Iris pigment epithelial cell (primary cell): ENCODE data around the gene IL24.

ENCODE experiments used
- DNase-seq: peaks from one replicate; pipeline ENCODE4 v3.0.0-alpha.2; 2011; ENCODE audit warnings: low read depth

IL24 gene

DNA sequence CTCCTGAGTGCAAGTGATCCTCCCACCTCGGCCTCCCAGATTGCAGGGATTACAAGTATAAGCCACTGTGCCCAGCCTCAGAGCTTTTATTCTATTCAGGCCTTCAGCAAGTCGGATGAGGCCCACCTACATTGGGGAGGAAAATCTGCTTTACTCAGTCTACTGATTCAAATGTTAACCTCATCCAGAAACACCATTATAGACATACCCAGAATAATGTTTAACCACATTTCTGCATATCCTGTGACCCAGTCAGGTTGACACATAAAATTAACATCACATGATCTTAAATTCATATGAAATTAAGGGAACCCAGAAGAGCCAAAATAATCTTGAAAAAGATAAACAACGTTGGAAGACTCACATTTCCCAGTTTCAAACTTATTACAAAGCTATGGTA is 16.9 kb upstream of the IL24 start:
- DNase-seq: no peak

DNA sequence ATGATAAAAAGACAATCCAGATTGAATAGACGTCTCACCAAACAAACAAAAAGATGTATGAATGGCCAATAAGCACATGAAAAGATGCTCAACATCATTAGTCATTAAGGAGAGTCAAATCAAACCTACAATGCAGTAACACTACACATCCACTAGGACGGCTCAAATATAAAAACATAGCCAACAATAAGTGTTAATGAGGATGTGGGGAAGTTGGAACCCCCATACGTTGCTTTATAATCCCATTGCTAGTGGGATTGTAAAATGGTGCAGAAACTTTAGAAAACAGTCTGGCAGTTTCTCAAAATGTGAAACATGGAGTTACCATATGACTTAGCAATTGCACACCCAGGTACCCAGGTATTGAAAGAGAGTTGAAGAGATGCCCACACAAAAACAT is 14.7 kb upstream of the IL24 start:
- no peak for DNase-seq

DNA sequence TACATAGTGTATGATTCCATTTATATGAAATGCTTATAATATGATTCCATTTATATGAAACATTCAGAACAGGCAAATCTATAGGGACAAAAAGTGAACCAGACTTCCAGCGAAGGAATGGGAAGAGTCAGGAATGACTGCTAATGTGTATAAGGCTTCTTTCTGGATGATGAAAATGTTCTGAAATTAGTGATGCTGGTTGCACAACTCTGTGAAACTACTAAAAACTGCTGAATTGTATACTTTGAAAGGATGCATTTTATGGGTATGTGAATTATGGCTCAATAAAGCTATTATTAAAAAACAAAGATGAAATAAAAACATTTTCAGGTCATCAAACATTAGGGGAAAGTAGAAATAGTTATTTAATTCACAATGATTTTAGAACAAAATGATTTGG is 14.1 kb upstream of the IL24 start:
- no peak for DNase-seq

DNA sequence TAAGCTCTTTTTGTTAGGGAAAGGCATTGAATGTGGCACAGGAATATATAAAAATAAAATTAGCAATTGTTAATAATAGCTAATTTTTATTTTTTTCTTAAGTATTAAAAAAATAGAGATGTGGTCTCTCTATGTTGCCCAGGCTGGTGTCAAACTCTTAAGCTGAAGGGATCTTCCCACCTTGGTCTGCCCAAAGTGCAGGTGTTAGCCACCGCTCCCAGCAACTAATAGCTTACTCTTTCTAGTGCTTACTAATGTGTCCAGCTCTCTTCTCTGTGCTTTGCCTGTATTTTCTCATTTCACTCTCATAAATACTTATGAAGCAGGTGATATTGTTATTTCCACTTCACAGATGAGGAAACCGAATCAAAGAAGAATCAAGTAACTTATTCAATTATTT is 13.4 kb upstream of the IL24 start:
- DNase-seq: no peak

DNA sequence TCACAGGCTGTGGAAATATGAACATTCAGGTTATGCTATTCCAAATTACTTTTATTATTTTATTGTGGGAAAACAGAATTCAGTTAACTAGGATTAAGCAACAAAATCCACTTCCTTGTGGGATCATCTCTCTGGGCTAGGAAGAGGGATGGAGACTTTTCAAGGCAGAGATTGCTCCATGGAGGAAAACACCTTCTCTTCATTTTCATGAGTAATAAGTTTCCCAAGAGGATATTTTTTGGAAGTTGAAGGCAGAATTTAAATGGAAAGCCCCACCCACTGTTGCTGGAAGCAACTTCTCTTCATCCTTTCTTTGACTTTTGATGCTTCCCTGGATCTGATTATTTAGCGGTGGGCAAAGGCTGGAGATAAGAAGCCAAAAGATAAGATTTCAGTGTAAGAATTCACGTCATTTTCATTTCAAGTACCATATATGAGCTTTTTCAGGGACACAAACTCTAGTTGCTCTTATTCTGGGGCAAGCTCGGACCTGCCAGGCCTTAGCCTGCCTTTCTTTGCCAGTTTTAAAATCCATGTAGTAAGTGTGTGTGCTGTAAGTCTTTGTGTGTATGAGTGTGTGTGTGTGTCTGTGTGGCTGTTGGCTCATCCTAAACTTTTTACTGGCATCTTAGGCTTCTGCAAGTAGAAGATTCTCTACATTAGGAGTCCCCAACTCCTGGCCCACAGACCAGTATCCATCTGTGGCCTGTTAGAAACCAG is 11.7 kb upstream of the IL24 start:
- no peak for DNase-seq

DNA sequence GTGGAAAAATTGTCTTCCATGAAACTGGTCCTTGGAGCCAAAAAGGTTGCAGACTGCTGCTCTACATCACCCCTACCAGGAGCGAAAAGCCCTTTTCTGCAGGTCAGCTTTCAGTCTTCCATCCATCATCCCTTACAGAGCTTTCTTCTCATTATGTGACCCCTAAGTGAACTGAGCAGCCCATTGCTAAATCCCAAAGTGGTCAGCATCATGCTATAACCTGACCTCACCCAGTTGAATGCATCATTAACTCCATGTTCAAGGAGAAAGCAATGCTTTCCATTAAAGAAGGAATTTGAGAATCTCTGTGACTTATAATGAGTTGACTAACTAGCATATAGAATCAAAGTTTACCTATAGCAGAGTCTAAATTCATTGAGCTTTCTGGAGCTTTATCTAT is 10.4 kb upstream of the IL24 start:
- DNase-seq: peak; percentile 25

DNA sequence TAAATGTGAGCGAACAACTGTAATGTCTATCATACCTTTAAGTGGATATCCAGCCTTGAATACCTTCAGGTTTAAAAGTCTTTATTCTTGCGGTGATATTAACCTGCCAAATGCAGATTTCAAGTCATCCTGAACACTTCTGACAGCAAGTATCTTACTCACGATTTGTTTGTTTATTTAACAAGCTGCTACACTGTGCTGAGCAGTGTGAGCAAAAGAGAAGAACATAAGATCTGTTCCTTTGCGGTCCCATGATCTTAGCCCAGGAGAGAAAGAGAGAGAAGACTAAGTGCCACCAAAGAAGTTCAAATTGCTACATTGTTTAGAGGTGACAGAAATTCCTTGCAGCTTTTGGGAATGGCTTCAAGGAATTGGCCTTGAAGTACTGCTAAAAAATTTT is 9.5 kb upstream of the IL24 start:
- DNase-seq: peak; percentile 74

DNA sequence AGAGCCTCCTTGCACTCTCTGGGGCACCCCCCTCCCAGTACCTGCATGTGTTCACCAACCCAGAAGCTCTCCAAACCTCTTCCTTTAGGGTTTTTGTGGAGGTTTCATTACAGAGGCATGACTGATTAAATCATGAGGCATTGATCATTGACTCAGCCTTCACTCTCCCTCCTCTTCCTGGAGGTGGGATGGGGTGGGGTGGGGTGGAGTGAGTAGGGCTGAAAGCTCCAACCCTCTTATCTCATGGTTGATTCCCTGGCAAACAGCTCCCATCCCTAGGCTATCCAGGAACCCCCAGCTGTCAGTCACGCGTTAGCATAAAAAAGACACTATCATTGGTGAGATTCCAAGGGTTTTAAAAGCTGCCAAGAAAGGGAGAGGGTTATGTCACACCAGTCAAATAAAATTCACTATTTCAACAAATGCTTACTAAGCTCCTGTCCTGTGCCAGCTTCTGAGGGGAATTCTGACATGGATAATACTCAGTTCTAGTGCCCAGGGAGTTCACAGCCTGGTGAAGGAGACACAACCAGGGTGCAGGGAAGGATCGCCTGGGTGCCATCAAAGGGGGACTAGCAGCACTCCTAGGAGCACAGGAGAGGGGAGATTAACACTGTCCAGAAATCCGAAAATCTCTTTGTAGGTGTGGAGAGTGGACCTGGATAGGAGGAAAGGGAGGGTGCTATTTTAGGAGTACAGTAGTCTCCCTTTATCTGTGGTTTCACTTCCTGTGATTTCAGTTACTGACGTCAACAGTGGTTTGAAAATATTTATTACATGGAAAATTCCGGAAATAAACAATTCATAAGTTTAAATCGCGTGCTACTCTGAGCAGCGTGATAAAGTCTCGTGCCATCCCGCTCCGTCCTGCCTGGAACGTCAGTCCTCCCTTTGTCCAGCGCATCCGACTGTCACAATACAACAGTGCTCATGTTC is 6.8 kb upstream of the IL24 start:
- peak; percentile 83 for DNase-seq

DNA sequence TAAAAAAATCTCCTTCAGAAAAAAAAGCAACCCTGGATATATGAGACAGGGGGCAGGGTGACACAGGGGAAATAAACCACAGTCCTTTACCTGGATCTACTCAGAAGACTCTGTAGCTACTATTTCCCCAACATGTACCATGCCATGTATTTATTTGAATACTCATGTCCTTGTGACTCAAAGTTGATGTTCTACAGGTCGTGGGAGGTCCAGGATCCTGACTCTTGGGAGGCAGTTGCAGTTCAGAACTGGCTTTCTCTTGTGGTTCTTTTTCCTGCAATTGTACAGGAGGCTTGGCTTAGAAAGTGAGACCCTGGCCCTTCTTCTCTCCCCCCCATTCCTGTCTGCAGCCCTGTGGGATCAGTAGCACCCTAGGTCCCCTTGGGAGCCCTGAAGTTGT is 5.8 kb upstream of the IL24 start:
- peak; percentile 45 for DNase-seq

DNA sequence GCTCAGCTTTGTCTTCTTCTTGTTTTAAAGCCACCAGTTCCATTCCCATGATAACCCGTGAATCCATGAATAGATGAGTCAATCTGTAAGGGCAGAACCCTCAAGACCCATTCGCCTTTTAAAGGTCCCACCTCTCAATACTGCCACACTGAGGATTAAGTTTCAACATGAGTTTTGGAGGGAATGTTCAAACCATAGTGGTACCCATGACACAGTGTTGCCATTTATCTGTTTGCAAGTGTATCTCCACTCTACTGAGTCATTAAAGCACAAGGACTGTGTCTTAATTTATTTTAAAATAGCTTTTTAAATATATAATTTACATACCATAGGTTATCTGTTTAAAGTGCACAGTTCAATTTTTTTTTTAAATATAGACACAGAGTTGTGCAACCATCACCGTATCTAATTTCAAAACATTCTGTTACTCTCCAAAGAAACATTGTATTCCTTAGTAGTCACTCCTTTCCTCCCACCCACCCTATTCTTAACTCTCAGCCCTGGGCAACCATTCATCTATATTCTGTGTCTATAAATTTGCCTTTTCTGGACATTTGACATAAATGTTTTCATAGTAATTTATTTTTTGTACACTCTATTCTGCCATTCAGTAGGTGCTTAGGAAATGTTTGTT is 4.8 kb upstream of the IL24 start:
- DNase-seq: peak; percentile 79

DNA sequence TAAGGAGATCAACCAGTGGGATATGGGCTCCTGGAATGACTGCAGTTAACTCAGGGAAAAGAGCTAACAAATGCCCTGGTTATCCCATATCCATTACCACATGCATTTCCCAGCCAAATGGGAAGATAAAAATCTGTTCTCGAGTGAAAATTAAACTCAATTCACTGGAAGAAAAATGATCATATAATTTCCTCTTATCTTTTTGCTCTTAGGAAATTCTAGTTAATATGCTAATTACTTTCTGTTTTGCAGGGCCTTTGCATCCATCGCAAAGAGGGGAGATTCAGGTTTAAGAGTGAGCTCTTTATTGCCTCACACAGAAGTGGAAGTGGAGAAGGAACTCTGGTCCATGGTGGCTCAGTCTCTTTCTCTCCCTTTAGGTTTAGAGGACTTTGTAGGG is 3.9 kb upstream of the IL24 start:
- no peak for DNase-seq

DNA sequence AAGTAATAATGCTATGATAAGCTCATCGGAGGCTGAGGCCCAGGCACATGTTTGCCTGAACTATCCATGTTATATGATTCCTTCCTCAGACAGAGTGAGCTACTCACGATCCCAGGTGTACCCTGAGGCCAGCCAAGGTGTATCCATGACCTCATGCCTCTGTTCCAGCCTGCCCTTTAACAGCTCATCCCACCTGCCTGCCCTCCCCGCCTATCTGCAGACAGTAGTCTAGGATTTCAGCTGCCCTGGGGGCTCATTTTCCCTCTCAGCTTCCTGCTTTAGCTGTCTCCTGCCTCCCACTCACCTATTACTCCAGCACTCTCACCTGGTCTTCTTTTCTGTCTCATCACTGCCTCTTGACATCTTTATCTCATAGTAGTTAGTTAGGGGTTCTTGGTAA is 1.9 kb upstream of the IL24 start:
- DNase-seq: no peak

DNA sequence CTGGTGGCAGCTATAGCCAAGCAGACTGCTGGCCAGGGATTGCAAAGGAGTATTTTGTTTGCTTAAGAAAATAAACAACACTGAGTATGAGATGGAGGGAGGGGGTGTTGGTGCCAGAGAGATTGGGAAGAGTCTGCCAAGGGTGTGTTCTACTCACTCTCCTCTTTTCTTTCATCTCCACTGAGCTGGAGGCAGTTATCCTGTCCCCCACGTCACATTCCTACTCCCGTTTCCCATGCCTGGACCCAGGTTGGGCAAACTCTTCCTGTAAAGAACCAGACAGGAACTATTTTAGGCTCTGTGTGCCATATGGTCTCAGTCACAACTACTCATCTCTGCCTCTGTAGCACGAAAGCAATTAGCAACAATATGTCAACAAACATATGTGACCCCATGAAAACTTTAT is 1.4 kb upstream of the IL24 start:
- DNase-seq: peak; percentile 22

DNA sequence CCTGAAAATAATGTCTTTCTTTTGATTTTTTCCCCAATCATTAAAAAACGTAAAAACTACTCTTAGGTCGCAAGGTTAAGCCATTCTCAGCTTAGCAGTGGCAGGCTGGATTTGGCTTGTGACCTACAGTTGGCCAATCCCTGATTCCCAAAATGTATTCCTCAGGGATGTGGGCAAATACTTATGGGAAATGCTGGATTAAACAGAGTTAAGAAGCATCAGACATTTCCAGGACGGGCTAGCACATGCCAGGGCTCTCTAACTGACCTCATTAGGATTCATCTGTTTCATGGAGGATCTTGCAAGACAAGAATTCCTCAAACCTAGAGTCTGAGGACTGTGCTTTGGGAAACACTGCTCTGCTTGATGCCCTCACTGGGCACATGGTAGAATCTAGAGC is 982 bp upstream of the IL24 start:
- DNase-seq: no peak

DNA sequence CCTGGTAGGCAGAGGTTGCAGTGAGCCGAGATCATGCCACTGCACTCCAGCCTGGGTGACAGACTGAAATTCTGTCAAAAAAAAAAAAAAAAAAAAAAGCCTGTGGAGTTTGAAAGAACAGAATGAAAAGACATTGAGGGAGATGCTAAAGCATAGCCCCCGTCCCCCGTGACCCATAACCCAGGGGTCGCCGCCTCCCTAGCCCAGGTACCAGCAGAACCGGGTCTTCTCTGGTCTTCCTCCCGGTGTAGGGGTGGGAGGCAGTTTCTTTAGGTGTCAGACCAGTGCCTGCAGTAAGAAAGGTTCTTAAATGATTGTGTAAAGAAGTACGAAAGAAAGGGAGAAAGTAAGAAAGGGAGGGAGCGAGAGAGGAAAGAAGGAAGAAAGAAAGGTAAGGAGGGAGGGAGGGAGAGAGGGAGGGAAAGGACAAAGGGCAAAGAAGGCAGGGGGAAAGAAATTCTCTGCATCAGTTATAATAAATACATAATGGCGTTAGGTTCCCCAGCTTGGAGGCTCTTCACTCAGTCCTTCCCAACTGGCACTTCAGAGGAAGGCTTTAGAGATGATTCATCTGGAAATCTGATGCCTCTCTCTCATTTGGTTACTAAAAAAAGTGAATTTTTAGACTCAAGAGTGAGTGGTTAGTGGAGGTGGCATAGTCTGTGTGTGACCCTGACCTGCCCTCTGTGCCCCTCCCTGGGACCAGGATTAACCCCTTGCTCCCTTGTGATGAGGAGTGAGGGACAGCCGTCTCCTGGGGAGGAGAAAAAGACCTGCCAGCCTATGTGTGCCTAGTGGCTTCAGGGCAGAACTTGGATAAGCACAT is 1.1 kb downstream of the IL24 start:
- peak; percentile 69 for DNase-seq

DNA sequence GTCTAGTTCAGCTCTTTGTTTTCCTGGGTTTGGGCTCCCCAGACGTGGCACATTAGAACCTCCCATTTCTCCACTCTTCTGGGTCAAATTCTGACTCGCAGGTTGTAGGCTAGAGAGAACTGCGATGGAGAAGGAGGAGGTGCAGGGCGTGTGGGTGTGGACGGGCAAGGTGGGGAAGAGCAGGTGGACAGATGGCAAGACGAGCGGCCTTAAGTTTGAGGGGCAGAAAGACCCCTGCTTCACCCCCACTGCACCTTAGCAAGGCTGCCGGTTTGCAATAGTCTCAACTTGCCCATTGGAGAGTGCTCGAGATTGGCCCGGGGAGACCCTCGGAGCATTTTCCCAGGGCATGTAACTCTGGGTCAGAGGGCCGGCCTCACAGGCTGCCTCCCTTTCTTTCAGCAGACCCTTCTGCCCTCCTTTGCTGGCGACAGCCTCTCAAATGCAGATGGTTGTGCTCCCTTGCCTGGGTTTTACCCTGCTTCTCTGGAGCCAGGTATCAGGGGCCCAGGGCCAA is 1.7 kb downstream of the IL24 start:
- no peak for DNase-seq

DNA sequence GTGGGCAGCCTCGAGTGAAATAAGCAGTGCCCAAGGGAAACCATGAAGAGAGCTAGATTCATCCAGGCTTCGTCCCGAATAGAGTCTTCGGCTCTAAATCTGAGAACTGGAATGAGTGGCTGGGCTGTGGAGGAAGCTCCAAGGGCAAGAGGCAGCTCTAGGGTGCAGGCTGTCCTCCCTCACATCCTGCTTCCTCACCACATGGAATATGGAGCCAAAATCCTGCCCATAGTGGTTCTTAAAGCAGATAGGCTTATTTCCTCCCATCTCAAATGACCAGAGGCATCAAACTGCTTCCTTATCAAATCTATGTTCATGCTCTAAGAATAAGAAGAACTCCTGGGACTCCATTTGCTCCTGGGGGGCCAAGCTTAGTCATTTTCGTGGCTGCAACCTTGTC is 2.5 kb downstream of the IL24 start:
- no peak for DNase-seq

DNA sequence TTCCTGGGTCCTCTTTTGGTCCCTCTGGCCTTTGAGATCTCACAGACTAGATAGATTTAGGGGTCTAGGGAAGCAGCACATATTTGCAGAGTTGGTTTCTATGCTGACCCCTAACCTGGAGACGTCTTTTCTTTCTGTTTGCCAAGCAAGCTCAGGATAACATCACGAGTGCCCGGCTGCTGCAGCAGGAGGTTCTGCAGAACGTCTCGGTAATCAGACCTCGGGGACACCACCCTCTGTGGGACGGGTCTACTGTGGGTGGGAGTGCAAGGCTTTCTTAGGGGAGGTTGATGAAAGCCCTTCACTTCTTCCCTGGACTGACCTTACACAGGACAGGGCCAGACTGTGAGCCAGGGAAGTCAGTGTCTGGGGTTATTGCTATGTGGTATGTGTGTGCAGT is 2.9 kb downstream of the IL24 start:
- no peak for DNase-seq

DNA sequence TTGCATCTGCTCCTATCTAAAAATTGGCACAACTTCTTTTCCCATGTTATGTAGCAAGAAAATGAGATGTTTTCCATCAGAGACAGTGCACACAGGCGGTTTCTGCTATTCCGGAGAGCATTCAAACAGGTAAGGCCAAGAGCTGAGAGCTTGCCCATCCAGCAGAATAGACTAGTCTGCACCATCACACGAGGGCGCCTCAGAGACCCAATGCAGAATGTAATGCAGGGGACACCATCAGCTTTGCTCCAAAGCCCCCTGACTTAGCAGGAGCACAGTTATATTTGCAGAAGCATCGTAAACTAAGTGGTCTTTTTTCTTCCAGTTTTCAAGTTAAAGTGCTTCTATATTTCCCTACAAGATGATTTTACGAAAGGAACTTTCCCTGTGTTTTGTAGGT is 4.7 kb downstream of the IL24 start:
- DNase-seq: no peak

DNA sequence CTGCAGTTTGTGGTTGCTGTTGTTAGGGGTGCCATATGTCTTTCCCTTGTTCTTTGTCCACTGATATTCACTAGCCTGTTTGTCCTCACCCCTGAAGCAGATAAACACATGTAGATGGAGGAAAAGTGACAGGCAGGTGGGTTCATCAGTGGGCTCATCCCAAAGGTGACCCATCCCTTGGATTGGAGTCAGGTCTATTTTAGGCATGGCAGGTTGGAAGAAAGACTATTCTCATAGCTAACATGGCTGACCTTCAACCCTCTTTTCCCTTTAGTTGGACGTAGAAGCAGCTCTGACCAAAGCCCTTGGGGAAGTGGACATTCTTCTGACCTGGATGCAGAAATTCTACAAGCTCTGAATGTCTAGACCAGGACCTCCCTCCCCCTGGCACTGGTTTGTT is 5.5 kb downstream of the IL24 start:
- DNase-seq: no peak

DNA sequence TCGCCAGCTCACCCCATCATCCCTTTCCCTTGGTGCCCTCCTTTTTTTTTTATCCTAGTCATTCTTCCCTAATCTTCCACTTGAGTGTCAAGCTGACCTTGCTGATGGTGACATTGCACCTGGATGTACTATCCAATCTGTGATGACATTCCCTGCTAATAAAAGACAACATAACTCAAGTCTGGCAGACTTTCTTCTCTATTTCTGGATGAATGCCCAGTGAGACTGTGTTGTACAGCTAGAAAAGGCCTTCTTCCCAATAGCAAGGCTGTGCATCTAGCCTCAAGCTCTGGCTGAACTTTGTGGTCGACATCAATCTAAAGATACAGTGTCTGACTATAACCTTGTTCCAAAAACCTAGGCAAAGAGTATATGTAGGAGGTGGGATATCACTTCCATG is 6.4 kb downstream of the IL24 start:
- peak; percentile 41 for DNase-seq
